GM19099 (cell line): ENCODE results near the gene CDRT15.

ENCODE experiments used
- POLR2A ChIP-seq: IDR thresholded peaks from 3 replicates; pipeline ENCODE4 v1.6.1; 2011; ENCODE audit warnings: low read depth; ENCODE audit not compliant: insufficient read length; ENCODE audit errors: extremely low read depth

CDRT15 gene

DNA sequence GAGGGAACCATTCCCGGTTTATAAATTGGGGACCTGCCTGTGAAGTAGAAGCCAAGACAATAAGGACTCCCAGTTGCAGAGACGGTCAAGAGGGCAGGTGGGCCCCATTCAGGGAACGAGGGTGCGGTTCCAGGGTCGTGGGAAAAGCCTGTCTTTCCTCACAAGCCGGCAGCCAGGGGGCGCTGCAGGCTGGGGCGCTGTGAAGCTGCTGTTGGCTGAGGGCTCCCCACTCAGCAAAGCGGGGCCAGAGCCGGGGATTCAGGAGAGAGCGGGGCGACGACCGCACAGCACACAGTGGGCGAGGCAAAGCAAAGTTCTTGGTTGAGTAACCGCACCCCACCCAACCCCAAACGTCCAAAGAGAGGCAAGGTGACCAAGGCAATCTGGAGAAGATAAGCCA lies 24.9 kb downstream of the CDRT15 start:
- TF ChIP-seq POLR2A, result no peak

- no peak for TF ChIP-seq POLR2A
Measured at GRCh38 chr17:14211246-14211645, 25.4 kb downstream of the CDRT15 start.

- no peak for TF ChIP-seq POLR2A
Measured at GRCh38 chr17:14209215-14209614, 27.4 kb downstream of the CDRT15 start.

GRCh38 chr17:14207791-14208190 lies 28.9 kb downstream of the CDRT15 start:
- TF ChIP-seq POLR2A, result no peak

DNA sequence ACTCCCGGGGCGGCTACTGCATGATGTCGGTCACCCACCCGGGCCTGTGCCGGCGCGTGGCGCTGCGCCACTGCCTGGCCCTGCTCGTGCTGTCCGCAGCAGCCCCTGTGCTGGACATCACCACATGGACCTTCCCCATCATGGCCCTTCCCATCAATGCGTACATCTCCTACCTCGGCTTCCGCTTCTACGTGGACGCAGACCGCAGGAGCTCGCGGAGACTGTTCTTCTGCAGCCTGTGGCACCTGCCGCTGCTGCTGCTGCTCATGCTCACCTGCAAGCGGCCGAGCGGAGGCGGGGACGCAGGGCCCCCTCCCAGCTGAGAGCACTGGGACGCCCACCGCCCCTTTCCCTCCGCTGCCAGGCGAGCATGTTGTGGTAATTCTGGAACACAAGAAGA lies 29.8 kb downstream of the CDRT15 start:
- no peak for TF ChIP-seq POLR2A

DNA sequence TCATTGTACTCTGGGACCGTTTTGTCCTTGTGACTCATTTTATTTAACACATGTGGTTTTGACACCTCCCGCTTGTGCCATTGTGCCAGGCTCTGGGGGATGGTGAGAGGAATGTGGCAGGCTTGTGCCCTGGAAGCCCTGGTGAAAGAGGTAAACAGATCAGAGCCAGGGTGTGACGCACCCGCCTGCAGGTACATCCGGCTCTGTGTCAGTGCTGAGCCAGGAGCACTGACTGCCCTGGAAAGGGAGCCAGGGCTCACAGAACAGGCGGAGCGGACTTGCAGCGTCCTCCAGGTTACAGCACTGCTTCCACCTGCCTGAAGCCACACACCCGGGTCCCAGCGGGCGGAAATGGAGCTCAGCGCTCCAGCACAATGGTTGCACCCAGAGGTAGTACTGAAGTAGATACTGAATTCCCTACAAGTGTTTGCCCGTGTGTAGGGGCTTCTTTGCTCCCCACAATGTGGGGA lies 30.6 kb downstream of the CDRT15 start:
- no peak for TF ChIP-seq POLR2A

- no peak for TF ChIP-seq POLR2A
Measured at GRCh38 chr17:14205380-14205779, 31.3 kb downstream of the CDRT15 start.

DNA sequence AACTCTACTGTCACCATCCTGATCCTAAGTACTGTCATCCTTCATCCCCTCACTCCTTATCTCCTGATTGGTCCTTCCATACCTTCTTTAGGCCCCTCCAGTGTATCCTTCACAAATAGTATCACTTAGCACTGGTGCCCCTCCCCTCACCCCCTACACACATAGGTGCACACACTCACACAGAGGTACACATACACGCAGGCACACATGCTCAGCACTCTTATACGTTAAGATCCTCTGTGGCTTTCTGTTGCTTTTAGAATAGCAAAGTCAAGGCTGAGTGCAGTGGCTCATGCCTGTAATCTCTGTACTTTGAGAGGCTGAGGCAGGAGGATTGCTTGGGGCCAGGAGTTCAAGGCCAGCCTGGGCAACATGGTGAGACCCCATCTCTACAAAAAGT lies 32.1 kb downstream of the CDRT15 start:
- no peak for TF ChIP-seq POLR2A

DNA sequence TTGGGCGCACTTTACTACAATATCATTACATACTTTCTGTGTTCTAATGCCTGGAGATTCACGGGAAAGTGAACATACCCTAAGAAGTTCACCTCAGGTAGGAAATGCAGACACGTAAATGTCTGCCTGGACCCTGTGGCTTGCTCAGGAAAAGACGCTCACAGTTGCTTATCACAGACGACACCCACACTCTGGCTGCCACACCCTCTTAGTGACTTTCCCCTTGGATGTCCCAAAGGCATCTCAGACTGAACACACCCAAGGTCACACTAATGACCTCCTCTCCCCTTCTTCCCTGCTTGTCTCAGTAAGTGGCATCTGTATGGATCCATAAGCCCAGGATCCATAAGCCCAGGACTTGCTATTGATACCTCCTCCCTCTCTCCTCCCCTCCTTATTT lies 32.6 kb downstream of the CDRT15 start:
- no peak for TF ChIP-seq POLR2A

DNA sequence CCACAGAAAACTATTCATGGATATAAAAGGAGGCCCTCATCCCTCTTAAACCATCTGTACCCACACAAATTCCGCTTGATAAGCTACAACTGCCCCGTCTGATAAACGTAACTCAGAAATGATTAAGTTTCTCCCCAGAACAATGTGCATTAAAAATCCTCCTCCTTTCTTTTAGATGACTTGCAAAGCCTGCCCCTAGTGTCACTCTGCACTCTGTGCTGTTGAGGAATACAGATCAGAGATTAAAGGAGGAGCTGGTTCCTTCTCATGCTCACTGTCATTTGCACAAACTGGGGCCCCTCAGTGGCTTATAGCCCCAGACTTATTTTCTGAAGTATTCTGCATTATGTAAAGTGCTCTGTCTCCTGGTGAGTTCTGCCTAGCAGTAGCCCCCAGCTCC lies 33.3 kb downstream of the CDRT15 start:
- no peak for TF ChIP-seq POLR2A

DNA sequence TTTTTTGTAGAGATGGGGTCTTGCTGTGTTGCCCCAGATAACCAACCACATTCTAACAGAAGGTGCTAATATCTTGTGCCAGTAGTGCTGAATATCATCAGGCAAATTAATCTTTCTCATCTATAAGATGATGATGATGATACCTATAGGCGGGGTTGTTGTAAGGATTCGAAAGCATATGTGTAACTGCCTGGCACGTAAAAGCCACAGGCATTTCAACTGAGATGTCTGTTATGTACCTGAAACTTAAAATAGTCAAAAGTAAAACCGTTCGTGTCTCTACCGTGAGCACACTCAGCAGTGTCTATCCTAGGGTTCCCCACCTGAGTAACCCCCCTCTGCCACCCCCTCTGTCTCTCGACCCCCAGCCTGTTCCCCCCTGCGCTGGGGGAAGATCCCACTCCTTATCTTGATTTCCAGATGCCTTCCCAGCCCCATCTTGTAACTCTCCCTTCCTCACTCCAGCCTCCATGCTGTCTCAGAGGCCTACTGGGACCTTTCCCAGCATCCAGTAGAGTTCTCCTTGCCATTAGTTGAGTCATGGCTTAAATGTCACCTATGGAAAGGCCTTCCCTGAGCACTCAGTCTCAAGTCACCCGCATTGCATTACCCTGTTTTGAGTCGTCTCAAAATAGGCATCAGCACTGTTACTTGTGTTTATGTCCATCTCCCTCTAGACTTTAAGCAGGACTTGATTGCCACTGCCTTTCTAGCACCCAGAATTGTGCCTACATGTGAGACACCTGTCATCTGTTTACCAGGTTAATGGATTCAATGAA lies 34.1 kb downstream of the CDRT15 start:
- TF ChIP-seq POLR2A, result no peak

GRCh38 chr17:14201988-14202380 lies 34.7 kb downstream of the CDRT15 start:
- TF ChIP-seq POLR2A, result no peak

GRCh38 chr17:14201021-14201987 lies 35.4 kb downstream of the CDRT15 start:
- TF ChIP-seq POLR2A, result no peak

- TF ChIP-seq POLR2A, result no peak
Measured at GRCh38 chr17:14200354-14200753, 36.3 kb downstream of the CDRT15 start.

DNA sequence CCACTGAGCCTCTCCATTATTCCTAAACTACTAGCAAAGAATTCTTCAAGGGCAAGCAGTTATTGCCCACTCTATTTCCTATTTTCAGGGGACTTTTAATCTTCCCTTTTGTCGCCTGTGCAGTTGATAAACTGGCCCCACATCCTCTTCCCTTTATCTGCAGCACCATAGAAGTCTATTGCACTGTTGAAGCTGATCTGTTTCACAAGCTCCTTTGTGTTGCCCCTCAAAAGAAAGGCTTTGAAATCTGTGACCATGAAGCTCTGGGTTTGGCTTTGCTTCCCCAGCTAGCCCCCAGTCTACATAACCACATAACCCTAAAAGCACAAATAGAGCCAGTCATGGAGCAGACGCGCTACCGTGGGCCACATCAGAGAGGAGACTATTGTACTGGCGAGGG lies 37.1 kb downstream of the CDRT15 start:
- no peak for TF ChIP-seq POLR2A

GRCh38 chr17:14198575-14198974 lies 38.1 kb downstream of the CDRT15 start:
- TF ChIP-seq POLR2A, result no peak
